Stimulated activated CD4-positive, alpha-beta T cell treated with anti-CD3 and anti-CD28 coated beads, TNF-alpha, amount 100 ng/mL, for 1 hour (primary cell): Measurements from ENCODE around the gene MPHOSPH8.
"Not testable (repeated sequence)": the region's sequence is repeated elsewhere in the genome, so short reads cannot be mapped to it uniquely, and the experiment has no call there.

Source experiments
- DNase-seq, 3 donors: peaks; one replicate each; pipeline ENCODE4 v3.0.0-alpha.2; 2020; ENCODE audit warnings: low read depth in 3 of 3, low spot score in 1 of 3

The MPHOSPH8 gene

DNA sequence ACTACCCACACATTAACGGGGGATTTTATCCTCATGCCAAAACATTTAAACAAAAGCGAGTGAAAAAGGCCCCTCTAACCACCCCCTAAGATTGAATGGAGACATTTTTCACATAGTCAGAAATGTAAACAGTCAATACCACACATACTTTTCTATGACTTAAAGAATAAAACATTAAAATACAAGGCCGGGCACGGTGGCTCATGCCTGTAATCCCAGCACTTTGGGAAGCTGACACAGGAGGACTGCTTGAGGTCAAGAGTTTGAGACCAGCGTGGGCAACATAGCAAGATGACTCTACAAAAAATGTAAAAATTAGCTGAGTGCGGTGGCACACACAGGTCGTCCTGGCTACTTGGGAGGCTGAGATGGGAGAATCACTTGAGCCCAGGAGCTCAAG is 47.3 kb downstream of the MPHOSPH8 start:
- DNase-seq = no peak

GRCh38 chr13:19681517-19681916 is 48.1 kb downstream of the MPHOSPH8 start:
- no peak for DNase-seq

- DNase-seq = no peak
Observed at GRCh38 chr13:19685034-19685433, 51.6 kb downstream of the MPHOSPH8 start.

DNA sequence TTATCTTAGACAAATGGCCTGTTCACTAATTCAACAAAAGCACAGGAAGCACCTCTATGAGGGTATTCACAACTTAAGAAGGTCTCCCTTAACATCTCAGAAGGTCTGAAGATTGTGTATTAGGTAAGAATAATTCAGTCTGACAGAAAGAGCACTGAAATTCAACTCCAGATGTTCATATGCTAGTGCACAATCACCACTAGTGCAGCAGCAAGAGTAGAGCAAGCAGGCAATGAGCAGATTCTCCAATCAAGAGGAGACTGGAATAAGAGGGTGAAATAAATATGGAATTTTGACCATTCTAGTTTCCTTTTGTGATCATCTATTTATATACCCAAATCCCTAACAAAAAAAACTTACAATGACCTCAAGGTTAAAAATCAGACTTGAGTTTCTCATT is 52.0 kb downstream of the MPHOSPH8 start:
- DNase-seq = no peak

DNA sequence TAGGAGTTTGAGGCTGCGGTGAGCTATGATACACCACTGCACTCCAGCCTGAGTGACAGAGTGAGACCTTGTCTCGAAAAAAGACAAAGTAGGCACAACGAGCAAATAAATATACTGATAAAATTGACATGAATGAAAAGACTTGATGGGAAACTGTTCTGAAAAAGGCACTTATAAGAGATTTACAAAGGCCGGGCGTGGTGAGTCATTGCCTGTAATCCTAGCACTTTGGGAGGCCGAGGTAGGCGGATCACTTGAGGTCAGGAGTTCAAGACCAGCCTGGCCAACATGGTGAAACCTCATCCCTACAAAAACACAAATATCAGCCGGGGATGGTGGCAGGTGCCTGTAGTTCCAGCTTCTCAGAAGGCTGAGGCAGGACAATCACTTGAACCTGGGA is 58.0 kb downstream of the MPHOSPH8 start:
- DNase-seq = not testable (repeated sequence)

DNA sequence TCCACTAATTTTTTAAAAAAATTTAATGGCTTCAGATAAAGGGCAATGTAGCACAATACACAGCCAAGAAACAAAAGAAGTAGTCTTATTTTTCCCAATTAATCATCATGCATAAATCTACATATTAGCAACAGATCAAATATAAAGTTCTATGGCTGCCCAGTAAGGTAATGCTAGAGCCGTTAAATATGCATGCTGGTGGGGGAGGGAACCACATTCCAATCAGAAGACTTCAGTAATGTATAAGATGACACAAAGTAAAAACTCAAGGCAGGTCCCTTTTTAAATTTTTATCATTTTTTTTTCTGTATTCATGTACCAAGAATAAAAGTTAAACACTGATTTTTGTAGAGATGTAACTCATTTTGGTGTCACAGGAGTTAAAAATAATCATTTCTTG is 62.0 kb downstream of the MPHOSPH8 start:
- no peak for DNase-seq

- no peak for DNase-seq
Observed at GRCh38 chr13:19695829-19696228, 62.4 kb downstream of the MPHOSPH8 start.

DNA sequence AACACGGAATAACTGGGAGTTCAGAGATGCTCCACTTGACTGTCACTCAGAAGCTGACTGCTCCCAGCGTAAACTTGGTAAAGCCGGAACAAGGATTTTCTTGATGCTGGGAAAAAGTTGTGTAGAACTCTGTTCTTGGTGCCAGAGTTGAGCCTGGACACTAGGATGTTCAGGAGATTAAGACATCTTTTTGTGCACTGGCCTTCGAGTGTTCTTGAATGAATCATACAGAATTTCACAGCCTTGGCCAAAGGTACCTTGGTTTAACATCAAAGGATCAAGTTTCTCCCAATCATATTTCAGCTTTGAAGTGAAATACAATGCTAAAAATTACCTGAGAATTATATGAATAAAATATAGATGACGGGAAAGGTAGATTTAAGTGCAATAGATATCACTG is 67.5 kb downstream of the MPHOSPH8 start:
- not testable (repeated sequence) for DNase-seq

DNA sequence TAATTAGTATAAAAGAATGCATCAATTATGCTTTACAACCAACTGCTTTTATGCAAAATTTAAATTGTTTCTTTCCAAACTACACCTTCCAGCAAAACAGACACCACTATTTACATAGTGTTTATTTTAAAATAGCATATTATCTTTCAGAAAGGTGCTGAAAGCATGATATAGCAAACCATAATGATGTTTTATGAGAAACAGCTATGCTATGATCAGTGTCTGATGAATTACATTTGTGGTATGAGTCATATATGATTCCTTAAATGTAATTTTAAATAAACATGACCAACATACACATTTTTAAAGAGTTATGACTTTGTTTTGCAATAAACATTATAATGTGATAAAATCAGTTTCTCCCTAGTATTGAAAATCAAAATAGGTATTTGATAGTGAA is 68.2 kb downstream of the MPHOSPH8 start:
- not testable (repeated sequence) for DNase-seq

- DNase-seq = not testable (repeated sequence)
Observed at GRCh38 chr13:19704256-19704655, 70.8 kb downstream of the MPHOSPH8 start.

- not testable (repeated sequence) for DNase-seq
Observed at GRCh38 chr13:19709039-19709438, 75.6 kb downstream of the MPHOSPH8 start.

DNA sequence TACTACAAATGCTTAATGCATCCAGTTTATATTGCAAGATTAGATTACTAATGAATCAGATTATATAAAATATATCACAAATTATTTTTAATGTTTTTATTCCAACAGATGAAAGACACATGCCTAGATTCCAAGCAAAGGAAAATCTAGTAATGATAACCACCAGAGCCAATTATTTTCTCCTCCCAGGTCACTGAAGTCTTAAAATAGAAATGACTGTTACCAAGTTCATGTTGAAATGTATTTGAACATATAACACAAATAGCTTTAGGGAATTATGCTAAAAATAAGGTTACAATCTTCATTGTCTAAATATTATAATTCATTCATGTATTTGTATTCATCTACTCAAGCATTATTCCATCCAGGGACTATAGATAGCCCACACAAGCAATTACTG is 76.3 kb downstream of the MPHOSPH8 start:
- not testable (repeated sequence) for DNase-seq

DNA sequence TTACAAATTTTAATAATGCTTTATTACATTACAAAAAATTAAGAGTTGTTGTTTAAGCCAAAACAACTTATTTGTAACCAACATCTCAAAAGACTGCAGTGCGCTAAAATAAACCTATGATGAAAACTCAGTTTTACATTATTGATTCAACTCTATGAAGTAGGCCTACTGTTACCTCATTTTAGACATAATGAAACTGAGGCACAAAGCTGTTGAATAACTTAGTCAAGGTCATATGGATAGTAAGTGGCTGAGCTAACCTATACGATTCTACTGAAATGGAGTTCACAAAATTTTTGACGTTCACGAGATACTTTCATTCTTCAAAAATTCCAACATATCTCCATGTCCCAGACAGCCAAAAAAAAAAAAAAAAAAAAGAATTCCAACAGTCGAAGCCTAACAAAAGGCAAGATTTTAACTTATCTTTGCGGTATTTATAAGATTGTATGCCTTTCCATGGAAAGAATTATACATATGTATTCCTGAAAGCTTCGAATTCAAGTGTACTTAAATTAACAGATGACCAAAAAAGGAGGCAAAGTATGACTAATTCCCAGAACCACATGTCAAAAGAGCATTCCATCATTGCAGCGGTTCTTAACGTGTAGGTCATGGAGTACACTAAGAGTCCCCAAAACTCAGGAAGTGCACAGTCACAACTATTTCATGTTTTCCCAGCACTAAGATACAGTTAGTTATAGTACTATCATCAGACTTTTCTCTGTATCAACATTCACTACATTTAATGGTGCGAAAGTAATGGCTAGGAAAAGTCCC is 79.9 kb downstream of the MPHOSPH8 start:
- DNase-seq = no peak

DNA sequence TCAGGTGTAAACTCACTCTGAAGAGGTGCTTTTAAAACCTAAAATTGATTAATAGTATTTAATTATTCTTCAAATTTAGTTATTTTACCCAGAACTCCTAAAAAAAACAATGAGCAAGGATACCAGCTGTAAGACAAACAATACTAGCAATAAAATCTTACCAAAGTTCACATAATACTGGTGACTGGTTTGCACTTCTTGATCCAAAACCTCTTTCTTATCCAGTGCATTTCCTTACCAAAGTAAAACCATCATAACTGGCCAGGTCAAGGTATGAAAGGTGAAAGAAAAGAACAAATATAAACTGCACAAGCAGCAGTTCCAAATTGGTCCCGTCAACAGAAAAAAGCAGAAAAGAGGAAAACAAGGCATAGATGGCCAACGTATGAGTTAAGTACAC is 86.6 kb downstream of the MPHOSPH8 start:
- no peak for DNase-seq
